ENCODE data around the gene VSTM4.
A peak's percentile ranks its signal among the peaks of the same experiment; 100 is the strongest.

VSTM4 gene
- long read RNA-seq, donor 1, full-length matches to known transcripts = 3 of 3 reads
- long read RNA-seq, donor 1, partial matches to known transcripts = 0 of 3 reads
- long read RNA-seq, donor 1, other reads (novel, unspliced or antisense) = 0 of 3 reads
- long read RNA-seq, donor 2, full-length matches to known transcripts = 1 of 1 reads
- long read RNA-seq, donor 2, partial matches to known transcripts = 0 of 1 reads
- long read RNA-seq, donor 2, other reads (novel, unspliced or antisense) = 0 of 1 reads
- long read RNA-seq, donor 3, full-length matches to known transcripts = 2 of 2 reads
- long read RNA-seq, donor 3, partial matches to known transcripts = 0 of 2 reads
- long read RNA-seq, donor 3, other reads (novel, unspliced or antisense) = 0 of 2 reads
- long read RNA-seq, donor 4, full-length matches to known transcripts = 6 of 6 reads
- long read RNA-seq, donor 4, partial matches to known transcripts = 0 of 6 reads
- long read RNA-seq, donor 4, other reads (novel, unspliced or antisense) = 0 of 6 reads
- long read RNA-seq, donor 5, full-length matches to known transcripts = 2 of 7 reads
- long read RNA-seq, donor 5, partial matches to known transcripts = 5 of 7 reads
- long read RNA-seq, donor 5, other reads (novel, unspliced or antisense) = 0 of 7 reads
- long read RNA-seq, donor 6, full-length matches to known transcripts = 1 of 1 reads
- long read RNA-seq, donor 6, partial matches to known transcripts = 0 of 1 reads
- long read RNA-seq, donor 6, other reads (novel, unspliced or antisense) = 0 of 1 reads
- long read RNA-seq, donor 7, full-length matches to known transcripts = 9 of 9 reads
- long read RNA-seq, donor 7, partial matches to known transcripts = 0 of 9 reads
- long read RNA-seq, donor 7, other reads (novel, unspliced or antisense) = 0 of 9 reads
- long read RNA-seq, donor 8, full-length matches to known transcripts = 4 of 4 reads
- long read RNA-seq, donor 8, partial matches to known transcripts = 0 of 4 reads
- long read RNA-seq, donor 8, other reads (novel, unspliced or antisense) = 0 of 4 reads

GRCh38 chr10:49115015-49115795 is at the start of gene VSTM4:
Gene VSTM4, minus strand, starts transcription at chr10:49115522. Its CDS starts 37 bp downstream, at chr10:49115485.
- peak; percentile 78 for DNase-seq

- no peak for DNase-seq
These were observed 49.4 kb upstream of the VSTM4 start for GRCh38 chr10:49164559-49165188.

GRCh38 chr10:49163741-49164140 is 48.4 kb upstream of the VSTM4 start:
- DNase-seq = no peak

- DNase-seq = no peak
These were observed 47.5 kb upstream of the VSTM4 start for GRCh38 chr10:49162761-49163310.

GRCh38 chr10:49162063-49162462 is 46.7 kb upstream of the VSTM4 start:
- no peak for DNase-seq

- DNase-seq = no peak
These were observed 46.2 kb upstream of the VSTM4 start for GRCh38 chr10:49161411-49161997.

GRCh38 chr10:49160814-49161213 is 45.5 kb upstream of the VSTM4 start:
- DNase-seq = no peak

- no peak for DNase-seq
These were observed 44.8 kb upstream of the VSTM4 start for GRCh38 chr10:49160110-49160509.

GRCh38 chr10:49158915-49159314 is 43.6 kb upstream of the VSTM4 start:
- DNase-seq = no peak

GRCh38 chr10:49158404-49158803 is 43.1 kb upstream of the VSTM4 start:
- no peak for DNase-seq

GRCh38 chr10:49157229-49157628 is 41.9 kb upstream of the VSTM4 start:
- DNase-seq = no peak

- no peak for DNase-seq
These were observed 39.3 kb upstream of the VSTM4 start for GRCh38 chr10:49154641-49155040.

- DNase-seq = no peak
These were observed 38.6 kb upstream of the VSTM4 start for GRCh38 chr10:49153971-49154370.

- no peak for DNase-seq
These were observed 37.8 kb upstream of the VSTM4 start for GRCh38 chr10:49153115-49153514.

- DNase-seq = no peak
These were observed 37.3 kb upstream of the VSTM4 start for GRCh38 chr10:49152663-49153062.

GRCh38 chr10:49152037-49152436 is 36.7 kb upstream of the VSTM4 start:
- DNase-seq = no peak

GRCh38 chr10:49151481-49151880 is 36.2 kb upstream of the VSTM4 start:
- DNase-seq = no peak

GRCh38 chr10:49151025-49151445 is 35.7 kb upstream of the VSTM4 start:
- no peak for DNase-seq

GRCh38 chr10:49150426-49150825 is 35.1 kb upstream of the VSTM4 start:
- no peak for DNase-seq

- no peak for DNase-seq
These were observed 34.6 kb upstream of the VSTM4 start for GRCh38 chr10:49149881-49150280.

Measured in right kidney (tissue), 9 donors.